Fibroblast of peridontal ligament (primary cell): ENCODE measurements around the gene EIF2S3.
A peak's percentile ranks its signal among the peaks of the same experiment; 100 is the strongest.
"Not testable (repeated sequence)": the region's sequence is repeated elsewhere in the genome, so short reads cannot be mapped to it uniquely, and the experiment has no call there.

Experiments used
- DNase-seq: peaks from one replicate; pipeline ENCODE4 v3.0.0-alpha.2; 2010; ENCODE audit errors: extremely low read depth

The EIF2S3 gene

DNA sequence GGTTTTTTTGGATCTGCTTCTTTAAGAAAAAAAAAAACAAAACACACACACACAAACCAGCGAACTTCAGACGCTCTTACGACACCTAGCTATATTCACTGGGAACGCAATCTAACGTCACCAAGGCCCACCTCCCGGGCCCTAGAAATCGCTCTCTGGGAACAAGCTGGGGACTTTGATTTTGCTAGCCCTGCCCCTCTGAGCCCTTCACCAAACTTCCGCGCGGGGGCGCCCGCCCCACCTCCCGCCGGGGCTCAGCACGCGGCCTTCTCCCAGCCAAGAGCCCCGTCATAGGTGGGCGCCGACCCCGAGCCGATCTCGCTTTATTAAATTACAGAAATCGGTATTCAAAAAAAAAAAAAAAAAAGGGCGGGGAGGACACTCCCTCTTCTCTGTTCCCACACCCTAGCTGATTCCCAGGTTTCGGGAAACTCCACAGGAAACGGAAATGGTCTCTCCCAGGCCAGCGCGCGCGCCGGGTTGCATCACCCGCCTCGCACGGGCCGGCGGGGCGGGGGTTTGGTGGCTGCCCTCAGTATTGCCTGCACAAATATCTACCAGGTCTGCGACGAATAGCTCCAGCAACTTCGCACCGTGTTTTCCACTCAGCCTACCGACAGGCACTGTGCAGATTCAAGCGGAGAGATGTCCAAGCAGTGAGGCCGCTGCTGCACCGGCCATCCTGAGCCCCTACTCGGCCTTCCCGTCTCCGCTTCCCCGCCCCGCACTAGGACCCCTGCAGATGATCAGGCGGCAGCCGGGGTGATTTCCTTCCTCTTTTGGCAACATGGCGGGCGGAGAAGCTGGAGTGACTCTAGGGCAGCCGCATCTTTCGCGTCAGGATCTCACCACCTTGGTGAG, at the start of gene EIF2S3:
Gene EIF2S3, plus strand, starts transcription at position 775 of the 861 bp plus-strand sequence. Its CDS starts 13 bp downstream, at position 788.
- peak; percentile 96 for DNase-seq

DNA sequence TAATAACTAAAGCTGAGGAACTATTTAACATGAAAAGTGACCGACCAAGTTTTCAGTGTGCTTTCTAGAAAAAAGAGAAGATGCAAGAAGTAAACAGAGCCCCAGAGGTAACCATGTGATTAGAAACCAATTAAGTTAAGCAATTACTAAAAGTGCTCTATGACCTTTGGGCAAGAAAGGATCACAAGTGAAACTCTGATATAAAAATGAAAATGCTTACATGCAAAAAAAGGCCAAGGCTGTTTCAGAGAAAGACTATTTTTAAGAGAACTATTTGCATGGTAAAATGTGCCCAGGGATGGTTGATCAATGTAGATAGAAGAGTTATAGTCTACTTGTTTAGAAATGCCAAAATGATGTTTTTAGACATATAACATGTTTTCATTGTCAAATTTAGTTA, 49.7 kb upstream of the EIF2S3 start:
- no peak for DNase-seq

DNA sequence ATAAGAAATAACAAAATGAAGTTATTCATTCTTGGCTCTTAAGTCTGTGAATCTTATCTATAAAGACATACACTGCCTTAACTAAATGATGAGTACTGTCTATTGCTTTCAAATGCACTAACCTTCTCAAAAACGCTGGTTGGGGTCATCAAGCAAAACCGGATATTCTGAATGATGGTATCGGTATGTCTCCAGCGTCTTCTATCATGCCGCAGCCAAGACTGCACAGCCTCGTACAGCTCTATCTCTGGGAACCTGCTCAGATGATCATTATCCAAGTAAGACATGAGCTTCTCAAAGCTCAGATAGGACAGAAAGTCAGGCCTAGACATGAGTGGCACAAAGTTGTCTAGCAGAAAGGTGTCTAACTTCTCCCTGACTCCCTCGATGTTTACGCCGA, 48.9 kb upstream of the EIF2S3 start:
- DNase-seq: no peak

DNA sequence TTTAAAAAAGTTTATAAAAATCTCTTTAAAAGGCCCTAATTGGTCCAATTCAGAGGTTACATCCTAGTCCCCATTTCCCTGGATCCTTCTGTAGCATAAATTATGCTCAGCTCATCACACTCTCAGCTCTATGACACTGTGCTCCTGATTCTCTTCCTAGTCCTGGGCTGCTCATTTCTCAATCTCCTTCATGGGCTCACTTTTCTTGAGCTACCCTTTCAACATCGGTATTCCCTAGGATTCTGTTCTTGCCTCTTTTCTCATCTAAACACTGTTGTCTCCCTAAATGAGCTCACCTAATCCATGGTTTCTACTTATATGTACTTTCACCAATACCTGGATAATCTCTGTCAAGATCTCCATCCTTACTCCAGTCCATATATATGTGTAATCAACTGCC, 42.5 kb upstream of the EIF2S3 start:
- no peak for DNase-seq

DNA sequence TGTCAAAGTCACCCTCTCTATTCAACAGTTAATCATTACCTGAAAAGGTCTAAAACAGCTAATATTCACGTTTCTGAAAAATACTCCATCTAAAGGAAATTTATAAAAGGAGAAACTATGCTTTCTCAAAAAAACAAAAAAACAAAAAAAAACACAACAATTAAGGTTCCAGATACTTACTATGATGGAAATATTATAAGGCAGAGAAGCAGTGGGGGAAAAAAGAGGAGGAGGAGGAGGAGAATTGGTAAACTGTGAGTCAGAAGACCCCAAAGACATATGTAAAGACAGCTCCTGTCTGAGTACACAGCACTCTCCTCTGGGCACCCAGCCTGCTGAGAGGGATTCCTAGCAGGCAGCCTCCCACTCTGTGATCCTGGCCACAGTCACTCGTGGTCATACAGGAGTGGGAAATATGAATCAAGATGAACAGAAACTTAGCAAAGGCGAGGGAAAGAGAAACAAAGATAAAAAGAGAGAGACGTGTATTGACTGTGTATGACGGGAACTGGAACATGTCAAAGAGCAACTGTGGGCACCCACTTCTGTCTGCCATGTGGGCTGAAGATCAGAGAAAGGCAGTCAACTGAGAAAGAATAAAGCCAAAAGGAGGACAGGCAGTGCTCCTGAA, 40.3 kb upstream of the EIF2S3 start:
- no peak for DNase-seq

DNA sequence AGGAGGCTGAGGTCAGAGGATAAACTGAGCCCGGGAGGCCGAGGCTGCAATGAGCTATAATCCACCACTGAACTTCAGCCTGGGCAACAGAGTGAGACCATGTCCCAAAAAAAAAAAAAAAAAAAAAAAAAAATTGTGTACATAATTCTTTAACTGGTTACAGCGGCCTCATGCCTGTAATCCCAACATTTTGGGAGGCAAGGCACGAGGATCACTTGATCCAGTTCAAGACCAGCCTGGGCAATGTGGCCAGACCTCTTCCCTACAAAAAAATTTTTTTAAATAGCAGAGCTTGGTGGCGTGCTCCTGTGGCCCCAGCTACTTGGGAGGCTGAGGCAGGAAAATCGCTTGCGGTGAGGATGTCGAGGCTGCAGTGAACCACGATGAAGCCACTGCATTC, 37.1 kb upstream of the EIF2S3 start:
- no peak for DNase-seq

DNA sequence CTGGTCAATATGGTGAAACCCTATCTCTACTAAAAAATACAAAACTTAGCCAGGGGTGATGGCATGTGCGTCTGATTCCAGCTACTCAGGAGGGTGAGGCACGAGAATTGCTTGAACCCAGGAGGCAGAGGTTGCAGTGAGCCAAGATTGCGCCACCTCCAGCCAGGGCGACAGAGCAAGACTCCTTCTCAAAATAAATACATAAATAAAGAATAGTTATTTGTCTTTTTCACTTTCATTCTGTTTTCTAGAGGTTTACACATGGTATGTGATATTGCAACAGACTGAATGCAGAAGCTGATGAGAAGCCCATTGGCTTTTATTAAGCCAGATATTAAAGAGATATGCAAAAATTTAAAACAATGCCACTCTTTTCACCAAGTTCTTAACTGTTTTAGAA, 35.9 kb upstream of the EIF2S3 start:
- DNase-seq: no peak

DNA sequence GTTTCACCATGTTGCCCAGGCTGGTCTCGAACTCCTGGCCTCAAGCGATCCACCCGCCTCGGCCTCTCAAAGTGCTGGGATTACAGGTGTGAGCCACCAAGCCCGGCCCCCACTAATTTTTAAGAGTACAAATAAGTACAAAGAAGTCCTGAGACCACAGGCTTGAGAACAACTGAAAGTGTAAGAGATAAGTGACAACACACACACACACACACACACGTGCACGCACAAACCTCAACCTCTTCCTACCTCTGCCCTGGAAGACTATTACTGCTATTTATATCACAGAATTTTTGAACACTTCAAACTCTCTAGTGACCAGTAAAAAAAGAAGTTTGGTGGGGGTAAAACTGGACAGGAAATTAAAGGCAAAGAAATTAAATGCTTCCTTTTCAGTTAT, 35.3 kb upstream of the EIF2S3 start:
- DNase-seq: no peak

DNA sequence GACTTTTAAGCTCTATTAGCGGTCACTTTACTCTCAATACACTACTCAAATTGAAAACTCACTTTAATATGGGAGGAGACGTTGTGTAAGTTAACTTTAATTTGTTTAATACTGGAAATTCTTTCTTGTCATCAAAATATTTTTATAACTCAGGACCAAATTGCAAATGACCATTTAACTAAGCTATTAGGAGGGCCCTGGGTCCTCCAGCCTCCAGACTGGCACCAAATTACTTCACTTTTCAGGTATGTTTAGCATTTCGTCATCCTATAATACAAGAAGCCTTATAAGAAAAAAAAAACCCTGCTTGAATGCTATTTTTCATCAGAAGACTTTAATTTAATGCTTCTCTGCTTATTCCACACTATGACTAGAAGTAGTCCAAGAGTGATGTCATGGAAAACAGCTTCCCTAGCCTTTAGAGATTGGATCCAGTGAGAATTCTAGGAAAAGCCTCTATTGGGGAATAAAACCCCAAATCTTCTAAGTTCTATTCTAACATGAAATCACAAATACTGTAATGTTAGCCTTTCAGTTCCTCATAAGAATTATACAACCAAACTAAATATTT, 34.4 kb upstream of the EIF2S3 start:
- DNase-seq: peak; percentile 39

DNA sequence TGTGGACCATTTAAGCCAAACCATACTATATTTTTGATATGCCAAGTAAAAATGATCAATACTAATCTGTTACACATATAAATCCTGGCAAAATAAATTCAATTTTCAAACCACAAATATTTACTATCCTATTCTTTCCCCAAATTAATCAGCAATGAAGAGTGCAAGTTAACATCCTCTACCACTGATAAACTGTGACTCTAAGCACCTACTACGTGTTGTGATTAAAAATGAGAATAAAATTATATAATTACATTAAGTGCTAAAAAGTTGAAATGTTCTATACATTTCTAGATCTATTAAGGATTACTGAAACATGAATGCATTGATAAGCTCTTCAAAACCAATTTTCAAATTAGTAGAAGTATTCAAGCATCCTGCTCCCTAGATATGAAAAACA, 31.2 kb upstream of the EIF2S3 start:
- no peak for DNase-seq

DNA sequence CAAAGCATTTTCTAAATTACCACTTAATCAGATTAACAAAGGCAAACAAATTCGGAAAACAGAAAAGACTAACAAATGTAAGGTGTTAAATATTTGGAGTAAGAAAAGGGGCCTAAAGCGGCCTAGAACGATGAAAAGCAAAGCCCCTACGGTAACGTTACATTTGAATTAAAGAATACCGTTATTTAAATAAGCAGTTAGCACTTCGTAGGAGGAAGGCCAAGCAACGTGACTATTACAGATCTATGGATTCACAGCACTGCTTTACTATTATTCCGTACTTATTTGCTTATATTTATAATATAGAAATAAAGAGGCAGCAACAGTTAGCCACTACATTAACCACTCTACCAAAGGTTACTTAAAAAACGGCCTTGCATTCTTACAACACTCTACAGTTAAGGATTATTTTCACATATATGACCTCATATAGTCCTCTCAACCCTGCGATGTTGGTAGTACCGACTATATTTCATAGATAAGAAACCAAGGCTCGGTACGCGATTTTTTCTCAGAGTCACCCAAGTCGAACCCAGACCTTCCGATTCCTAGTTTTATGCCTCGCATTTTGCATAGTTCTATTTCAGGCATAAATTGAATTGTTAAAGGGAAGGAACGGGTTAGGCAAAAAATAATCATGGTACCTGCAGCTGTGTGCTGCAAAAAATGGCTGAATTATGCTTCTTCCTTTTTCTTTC, 30.6 kb upstream of the EIF2S3 start:
- DNase-seq: peak; percentile 32

DNA sequence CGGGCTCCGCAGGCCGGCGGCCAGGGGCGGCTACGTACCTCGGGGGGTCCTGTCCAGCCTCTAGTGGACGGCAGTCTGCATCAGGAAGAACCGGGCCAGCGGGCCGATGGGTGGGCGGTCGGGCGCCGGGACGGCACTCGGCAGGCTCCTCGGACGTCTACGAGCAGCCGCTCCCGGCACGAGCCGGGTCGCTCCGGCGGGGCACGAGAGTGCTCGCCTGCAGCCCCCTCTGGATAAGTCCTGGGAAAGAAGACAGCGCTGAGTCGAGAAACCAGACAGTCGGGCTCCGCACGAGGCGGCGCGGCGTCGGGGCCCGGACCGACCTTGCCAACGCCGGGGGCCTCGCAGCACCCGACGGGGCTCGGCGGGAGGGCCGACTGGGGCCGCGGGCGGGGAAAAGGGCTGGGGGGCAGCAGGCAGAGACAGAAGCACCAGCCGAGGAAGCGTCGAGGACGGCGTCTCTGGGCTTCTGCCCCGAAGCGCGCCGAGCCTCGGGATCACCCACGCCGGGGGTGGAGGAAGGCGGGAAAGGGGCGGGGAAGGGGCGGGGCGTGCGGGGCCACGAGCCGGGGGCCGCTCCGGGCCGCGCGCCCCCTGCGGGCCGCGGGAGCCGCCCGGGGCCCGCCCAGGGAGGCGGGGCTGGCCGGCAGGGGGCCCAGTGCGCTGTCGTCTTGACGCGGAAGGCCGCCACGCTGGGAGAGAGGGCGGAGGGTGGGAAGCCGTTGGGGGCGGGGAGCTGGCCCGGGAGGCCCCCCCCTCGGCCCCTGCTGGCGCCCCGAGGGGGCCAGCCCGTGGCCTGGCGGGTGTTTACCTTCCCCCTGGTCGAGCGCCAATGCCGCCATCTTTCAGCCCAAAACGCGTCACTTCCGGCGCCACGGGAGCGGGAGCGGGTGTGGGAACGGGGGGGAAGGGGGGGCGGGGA, 29.7 kb upstream of the EIF2S3 start:
- peak; percentile 89 for DNase-seq

DNA sequence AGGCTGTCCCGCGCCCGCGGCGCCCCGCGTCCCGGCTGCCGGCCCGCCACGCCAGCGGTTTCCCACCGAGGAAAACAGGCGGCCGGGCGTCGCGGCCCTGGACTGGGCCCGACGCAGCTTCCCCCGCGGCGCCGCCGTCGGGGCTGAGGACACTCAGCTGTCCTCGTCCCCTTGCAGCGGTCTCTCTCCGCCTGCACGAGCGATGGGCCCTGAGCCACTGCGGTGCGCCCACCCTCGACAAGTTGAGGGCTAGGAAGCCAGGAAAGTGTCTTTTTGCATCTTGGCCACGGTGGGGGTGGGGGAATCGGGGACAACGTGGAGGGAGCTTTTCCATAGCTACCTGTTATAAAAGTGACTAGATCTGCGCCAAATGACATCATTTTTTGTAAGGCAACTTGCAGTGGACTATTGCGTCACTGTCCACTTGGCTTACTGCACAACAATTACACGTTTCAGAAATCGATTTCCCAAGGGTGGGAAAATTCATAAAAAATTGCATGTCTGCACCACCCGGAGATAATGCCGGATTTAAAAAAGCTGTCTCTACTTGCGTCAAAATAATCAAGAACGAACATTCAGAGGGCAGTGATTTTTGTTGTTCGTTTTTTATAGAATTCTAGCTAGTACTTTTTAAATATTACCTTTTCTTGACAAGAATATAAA, 28.9 kb upstream of the EIF2S3 start:
- DNase-seq: peak; percentile 85

DNA sequence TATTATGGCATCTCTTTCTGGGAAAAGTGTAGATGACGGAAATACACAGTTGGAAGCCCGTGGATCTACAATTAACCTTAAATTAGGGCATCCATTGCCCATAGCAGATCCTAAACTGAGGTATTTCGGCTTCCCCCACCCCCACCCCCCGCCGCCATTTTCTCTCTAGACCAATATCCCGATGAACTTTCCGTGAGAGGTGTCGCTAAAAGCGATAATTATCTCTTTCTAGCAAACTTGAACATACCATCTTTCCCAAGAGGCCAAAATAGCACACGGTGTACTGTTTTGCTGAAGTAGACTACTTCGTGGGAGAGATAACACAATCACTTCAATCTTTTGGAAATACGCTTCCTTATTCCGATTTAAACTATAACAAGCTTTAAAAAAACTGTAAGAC, 28.3 kb upstream of the EIF2S3 start:
- peak; percentile 36 for DNase-seq

DNA sequence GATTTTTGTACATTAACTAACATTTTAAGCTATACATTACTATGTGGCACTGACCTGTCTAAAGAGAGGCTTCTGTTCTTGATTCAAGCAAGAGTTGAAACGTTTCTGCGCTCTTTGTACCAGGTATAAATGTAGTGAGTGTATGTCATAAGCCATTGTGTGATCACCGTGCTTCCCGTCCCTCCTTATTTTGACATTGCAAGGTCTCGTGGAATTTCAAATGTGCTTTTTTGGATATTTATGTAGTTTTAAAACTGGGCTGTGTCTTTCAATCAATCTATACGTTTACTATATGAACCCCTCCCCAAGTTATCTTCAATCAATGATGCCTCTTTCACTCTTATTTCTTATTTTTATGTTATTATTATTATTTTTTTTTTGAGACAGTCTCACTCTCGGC, 27.7 kb upstream of the EIF2S3 start, which contains the start of gene KLHL15:
Gene KLHL15, minus strand, starts transcription at position 101 of the 400 bp plus-strand sequence. CDS start 20,493 bp downstream, outside the sequence.
- no peak for DNase-seq

DNA sequence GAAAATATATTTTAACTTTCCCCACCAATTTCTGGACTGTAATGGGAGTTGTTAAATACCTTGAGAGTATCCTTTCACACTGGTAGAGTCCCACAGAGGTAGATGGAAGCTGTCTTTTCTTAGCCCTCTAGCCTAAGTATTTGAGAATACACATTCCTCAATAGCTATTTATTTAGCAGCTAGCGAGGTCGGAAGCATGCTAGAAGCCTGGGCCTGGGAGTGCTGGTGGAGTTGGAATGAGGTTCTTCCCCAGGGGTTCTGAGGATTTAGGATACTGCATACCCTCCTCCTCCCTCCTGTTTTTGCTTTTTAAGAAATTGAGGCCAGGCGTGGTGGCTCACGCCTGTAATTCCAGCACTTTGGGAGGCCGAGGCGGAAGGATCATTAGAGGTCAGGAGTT, 26.8 kb upstream of the EIF2S3 start:
- DNase-seq: no peak

DNA sequence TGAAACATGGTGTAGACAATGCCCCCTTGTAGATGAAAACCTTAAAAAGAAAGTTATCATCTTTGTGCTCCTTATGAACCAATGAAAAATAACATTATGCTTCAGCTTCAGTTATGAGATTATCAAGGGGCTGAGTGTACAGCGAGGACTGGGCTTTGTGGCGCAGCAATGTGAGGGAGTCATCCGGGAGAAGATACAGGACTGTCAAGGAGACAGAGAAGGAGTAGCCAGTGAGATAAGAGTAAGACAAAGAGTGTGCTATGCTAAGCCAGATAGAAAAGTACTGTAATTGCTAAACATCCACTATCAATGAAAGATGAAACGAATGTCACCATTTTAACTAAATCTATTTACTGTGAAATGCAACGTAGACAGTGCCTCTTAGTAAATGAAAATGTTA, 24.2 kb upstream of the EIF2S3 start:
- DNase-seq: no peak

DNA sequence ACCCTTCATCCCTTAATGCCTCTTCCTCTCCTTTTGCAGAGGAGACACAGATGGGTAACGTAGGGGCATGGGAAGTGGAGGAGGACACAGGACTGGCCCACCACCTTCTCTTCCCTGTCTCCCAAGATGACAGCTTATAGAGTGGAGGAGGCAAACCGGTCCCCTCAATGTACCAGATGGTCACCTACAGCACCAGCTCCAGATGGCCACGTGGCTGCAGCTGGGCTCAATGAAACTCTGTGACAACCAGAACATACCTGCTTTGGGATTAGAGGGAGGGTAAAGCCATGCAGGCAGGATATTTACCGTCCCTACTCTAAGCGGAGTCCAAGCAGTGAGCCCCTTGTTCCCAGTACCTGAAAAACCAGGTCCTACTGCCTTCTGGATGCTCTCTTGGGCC, 20.3 kb upstream of the EIF2S3 start:
- no peak for DNase-seq

DNA sequence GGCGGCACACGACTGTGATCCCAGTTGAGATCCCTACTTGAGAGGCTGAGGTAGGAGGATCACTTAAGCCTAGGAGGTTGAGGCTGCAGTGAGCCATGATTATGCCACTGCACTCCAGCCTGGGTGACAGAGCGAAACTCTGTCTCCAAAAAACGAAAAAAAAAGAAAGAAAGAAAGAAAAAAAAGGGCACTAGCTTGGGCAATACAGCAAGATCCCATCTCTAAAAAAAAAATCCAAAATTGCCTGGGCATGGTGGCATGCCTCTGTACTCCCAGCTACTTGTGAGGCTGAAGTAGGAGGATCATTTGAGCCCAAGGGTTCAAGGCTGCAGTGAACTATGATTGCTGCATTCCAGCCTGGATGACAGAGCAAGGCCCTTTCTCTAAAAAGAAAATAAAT, 17.0 kb upstream of the EIF2S3 start:
- DNase-seq: no peak

DNA sequence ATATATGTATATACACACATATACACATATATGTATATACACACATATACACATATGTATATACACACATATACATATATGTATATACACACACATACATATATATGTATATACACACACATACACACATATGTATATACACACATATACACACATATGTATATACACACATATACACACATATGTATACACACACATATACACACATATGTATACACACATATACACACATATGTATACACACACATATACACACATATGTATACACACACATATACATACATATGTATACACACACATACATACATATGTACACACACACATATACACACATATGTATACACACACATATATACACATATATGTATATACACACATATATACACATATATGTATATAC, 8.7 kb upstream of the EIF2S3 start:
- DNase-seq: not testable (repeated sequence)

DNA sequence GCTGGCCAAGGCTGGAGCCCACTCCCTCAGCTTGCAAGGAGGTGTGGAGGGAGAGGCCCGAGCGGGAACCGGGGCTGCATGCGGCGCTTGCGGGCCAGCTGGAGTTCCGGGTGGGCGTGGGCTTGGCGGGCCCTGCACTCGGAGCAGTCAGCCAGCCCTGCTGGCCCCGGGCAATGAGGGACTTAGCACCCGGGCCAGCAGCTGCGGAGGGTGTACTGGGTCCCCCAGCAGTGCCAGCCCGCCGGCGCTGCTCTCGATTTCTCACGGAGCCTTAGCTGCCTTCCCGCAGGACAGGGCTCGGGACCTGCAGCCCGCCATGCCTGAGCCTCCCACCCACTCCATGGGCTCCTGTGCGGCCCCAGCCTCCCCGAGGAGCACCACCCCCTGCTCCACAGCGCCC, 5.1 kb upstream of the EIF2S3 start:
- not testable (repeated sequence) for DNase-seq
